SK-N-SH (cell line): ENCODE results near the gene PRL.

ENCODE experiments used
- EP300 ChIP-seq, 2 experiments: IDR thresholded peaks; 2 replicates each; pipeline versions ENCODE4 v1.4.0 to v1.6.1; 2012; ENCODE audit warnings: borderline replicate concordance in 1 of 2, low read depth in 1 of 2, low read length in 1 of 2
- EZH2phosphoT487 ChIP-seq: fragments of 200-600 bp; sonication (generic); IDR thresholded peaks from 2 replicates; pipeline ENCODE4 v1.6.1; 2017; ENCODE audit warnings: low read depth, mixed run types, mild to moderate bottlenecking, antibody characterized with exemption, moderate library complexity, borderline replicate concordance
- FOSL2 ChIP-seq: IDR thresholded peaks from 2 replicates; pipeline ENCODE4 v1.4.0; 2012; ENCODE audit warnings: low read depth, mild to moderate bottlenecking, moderate library complexity, borderline replicate concordance
- FOXM1 ChIP-seq: IDR thresholded peaks from 2 replicates; pipeline ENCODE4 v1.4.0; 2012; ENCODE audit warnings: low read depth, mild to moderate bottlenecking
- JUND ChIP-seq: IDR thresholded peaks from 2 replicates; pipeline ENCODE4 v1.4.0; 2012
- MXI1 ChIP-seq: IDR thresholded peaks from 2 replicates; pipeline ENCODE4 v1.6.1; 2012; ENCODE audit warnings: mild to moderate bottlenecking, low read depth, low read length, improper control_type of control experiment
- PBX3 ChIP-seq: IDR thresholded peaks from 2 replicates; pipeline ENCODE4; 2012
- SMC3 ChIP-seq: IDR thresholded peaks from 2 replicates; pipeline ENCODE4 v1.6.1; 2012; ENCODE audit warnings: low read depth, low read length, improper control_type of control experiment
- YY1 ChIP-seq: IDR thresholded peaks from 2 replicates; pipeline ENCODE4 v1.4.0; 2012; ENCODE audit warnings: low read depth, mild to moderate bottlenecking
- ZBTB33 ChIP-seq: IDR thresholded peaks from 2 replicates; pipeline ENCODE4 v1.4.0; 2012; ENCODE audit warnings: low read depth, borderline replicate concordance
- TF ChIP-seq, protein P1 (sequence below): fragments of 200-600 bp; sonication (generic); IDR thresholded peaks from 2 replicates; pipeline ENCODE4 v1.6.1; 2017; ENCODE audit warnings: antibody characterized with exemption, mild to moderate bottlenecking, moderate library complexity

DNA sequence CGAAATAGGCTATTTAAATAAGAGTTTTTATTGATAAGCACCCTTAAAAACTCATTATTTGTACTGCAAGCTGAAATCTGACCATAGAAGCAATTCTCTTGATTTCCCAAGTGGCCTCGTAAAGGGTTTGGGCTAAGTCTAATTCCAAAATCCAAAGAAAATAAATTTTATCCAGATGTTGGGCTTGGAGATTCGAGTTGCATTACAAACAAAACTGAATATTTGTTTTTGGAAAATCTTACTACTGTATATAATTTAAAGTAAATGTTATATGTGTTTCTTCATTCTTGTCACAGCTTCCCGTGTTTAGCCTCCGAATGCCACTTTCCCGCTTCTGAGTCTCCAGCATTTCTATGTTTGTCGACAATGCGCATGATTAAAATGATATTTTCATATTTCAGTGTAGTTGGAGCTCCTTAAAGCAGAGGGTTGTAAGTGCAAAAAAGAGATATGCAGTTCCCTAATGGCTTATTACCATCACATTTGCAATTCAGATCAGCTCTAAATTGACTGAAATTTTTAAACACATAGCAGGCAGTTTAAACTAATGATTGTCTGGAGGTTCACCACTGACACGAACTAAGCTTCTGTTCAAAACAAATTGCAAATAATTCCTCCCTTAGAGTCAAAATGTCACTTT, 47.0 kb downstream of the PRL start:
- TF ChIP-seq, protein P1, sequence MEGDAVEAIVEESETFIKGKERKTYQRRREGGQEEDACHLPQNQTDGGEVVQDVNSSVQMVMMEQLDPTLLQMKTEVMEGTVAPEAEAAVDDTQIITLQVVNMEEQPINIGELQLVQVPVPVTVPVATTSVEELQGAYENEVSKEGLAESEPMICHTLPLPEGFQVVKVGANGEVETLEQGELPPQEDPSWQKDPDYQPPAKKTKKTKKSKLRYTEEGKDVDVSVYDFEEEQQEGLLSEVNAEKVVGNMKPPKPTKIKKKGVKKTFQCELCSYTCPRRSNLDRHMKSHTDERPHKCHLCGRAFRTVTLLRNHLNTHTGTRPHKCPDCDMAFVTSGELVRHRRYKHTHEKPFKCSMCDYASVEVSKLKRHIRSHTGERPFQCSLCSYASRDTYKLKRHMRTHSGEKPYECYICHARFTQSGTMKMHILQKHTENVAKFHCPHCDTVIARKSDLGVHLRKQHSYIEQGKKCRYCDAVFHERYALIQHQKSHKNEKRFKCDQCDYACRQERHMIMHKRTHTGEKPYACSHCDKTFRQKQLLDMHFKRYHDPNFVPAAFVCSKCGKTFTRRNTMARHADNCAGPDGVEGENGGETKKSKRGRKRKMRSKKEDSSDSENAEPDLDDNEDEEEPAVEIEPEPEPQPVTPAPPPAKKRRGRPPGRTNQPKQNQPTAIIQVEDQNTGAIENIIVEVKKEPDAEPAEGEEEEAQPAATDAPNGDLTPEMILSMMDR: no peak
- TF ChIP-seq ZBTB33: no peak
- no peak for TF ChIP-seq SMC3
- no peak for TF ChIP-seq EZH2phosphoT487
- no peak for TF ChIP-seq JUND
- TF ChIP-seq FOSL2: no peak
- no peak for TF ChIP-seq PBX3
- TF ChIP-seq YY1: no peak
- no peak for TF ChIP-seq EP300 (IDR thresholded peaks at IDR 0.05; ENCODE audit: borderline replicate concordance in 1 of 2, low read depth in 1 of 2, low read length in 1 of 2)
- no peak for TF ChIP-seq MXI1
- no peak for TF ChIP-seq FOXM1
